Measurements from ENCODE around the gene IL18R1.
A peak's percentile ranks its signal among the peaks of the same experiment; 100 is the strongest.
"Not testable (repeated sequence)": the region's sequence is repeated elsewhere in the genome, so short reads cannot be mapped to it uniquely, and the experiment has no call there.

IL18R1 gene, protein sequence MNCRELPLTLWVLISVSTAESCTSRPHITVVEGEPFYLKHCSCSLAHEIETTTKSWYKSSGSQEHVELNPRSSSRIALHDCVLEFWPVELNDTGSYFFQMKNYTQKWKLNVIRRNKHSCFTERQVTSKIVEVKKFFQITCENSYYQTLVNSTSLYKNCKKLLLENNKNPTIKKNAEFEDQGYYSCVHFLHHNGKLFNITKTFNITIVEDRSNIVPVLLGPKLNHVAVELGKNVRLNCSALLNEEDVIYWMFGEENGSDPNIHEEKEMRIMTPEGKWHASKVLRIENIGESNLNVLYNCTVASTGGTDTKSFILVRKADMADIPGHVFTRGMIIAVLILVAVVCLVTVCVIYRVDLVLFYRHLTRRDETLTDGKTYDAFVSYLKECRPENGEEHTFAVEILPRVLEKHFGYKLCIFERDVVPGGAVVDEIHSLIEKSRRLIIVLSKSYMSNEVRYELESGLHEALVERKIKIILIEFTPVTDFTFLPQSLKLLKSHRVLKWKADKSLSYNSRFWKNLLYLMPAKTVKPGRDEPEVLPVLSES

GRCh38 chr2:102355526-102356380 is at the start of gene IL18R1:
IL18R1 (plus strand) TSS chr2:102355796; CDS start chr2:102362661, 6,865 bp downstream.
- DNase-seq (ENCODE audit: low spot score), result peak; percentile 69

GRCh38 chr2:102306125-102306524 is 49.5 kb upstream of the IL18R1 start:
- no peak for DNase-seq (ENCODE audit: low spot score)

DNA sequence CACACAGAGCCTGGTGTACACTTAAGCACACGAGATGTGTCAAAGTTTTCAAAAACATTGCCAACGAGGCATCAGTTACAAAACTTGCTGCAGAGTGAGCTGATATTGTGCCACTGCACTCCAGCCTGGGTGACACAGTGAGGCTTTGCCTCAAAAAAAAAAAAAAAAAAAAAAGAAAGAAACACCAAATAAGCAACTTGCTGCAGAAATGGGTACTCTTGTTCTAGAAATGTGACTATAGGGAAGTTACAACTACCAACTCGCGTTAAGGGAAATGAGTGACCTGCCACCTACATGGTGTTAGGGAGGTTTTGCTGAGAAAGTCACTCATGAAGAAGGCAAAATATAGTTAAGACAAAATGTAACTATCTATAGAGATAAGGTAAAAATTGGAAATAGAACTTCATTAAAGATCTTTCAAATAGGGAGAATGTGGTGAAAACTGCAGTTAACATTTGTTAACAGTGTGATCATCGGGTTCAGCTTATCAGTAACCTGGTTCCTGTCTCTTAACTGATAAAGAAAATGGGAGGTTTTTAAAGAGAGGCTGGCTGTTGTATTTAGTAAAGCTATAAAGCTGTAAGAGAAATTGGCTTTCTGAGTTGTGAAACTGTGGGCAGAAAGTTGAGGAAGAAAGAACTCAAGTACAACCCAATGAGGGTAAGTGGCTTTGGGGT is 44.5 kb upstream of the IL18R1 start, which contains the start of gene IL1RL1:
TSS of gene IL1RL1 (plus strand) at position 600 of the 677 bp plus-strand sequence. CDS start 26,702 bp downstream, outside the sequence.
- no peak for DNase-seq (ENCODE audit: low spot score)

DNA sequence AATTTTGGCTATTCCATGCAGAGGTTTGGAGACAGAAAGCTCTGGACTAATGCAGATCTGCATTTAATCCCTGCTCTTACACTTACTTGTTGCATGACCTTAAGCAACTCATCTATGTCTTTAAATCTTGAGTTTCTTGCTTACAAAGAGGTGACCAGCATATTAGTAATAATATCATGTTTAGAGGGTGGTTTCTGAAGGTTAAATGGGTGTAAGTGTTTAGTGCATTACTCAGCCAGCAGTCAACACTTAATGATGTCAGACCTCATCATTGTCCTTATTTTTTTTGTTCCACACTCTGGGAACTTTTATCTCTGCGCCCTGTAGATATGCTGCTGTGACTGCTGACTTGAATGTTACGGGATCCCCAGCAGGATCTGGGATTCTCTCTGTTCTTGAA is 42.6 kb upstream of the IL18R1 start:
- peak; percentile 64 for DNase-seq (ENCODE audit: low spot score)

GRCh38 chr2:102313471-102313870 is 42.1 kb upstream of the IL18R1 start:
- DNase-seq (ENCODE audit: low spot score), result no peak

- no peak for DNase-seq (ENCODE audit: low spot score)
Observed at GRCh38 chr2:102313950-102314349, 41.6 kb upstream of the IL18R1 start.

DNA sequence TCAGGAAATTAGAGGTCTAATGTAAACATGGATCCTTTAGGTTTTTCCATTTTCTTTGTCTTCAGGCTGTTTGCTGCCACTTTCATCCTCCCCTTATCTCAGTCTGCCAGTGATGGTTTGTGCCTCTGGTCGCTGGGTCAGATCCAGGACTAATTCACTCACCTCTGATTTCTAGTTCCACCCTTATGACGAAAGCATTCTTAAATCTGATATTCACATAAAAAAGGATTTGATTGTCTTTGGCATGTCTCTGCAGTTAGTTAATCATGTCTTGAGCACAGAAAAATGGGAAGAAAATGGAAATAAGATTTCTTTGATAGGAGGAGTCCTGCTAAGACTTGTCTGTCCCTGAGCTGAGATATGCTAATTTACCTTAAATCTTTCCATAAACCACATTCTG is 39.7 kb upstream of the IL18R1 start:
- DNase-seq (ENCODE audit: low spot score), result no peak

DNA sequence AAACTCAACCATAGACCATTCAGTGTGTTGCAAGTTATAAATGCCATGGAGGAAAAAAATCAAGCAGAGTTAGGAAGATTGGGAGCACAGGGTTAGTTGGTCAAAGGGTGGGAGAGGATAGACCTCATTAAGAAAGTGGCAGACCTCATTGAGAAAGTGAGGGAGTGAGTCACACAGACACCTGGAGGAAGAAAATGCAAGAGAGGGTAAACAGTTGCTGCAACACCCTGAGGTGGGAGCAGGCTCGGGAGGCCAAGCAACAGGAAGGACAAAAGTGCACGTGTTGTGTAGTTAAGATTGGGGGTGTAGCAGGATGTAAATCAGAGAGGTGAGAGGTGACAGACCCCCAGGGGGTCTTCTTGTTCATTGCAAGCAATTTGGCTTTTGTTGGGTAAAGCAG is 37.9 kb upstream of the IL18R1 start:
- DNase-seq (ENCODE audit: low spot score), result no peak

DNA sequence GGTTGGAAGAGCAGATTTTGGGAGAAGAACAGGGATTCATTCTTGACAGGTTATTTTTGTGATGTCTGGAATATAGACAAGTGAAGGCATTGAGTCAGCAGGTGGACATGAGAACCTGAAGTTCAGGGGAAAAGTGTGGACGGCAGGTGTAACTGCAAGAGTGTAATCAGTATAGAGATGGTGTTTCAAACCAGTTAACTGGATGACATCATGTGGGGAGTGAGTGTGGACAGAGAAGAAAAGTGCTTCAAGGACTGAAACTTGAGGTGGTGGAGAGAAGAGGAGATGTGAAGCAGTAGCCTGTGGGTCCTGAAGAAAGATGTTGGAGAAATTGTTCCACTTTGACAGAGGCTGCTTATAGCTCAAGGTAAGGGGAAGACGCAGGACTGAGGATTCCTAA is 37.2 kb upstream of the IL18R1 start:
- DNase-seq (ENCODE audit: low spot score), result no peak

DNA sequence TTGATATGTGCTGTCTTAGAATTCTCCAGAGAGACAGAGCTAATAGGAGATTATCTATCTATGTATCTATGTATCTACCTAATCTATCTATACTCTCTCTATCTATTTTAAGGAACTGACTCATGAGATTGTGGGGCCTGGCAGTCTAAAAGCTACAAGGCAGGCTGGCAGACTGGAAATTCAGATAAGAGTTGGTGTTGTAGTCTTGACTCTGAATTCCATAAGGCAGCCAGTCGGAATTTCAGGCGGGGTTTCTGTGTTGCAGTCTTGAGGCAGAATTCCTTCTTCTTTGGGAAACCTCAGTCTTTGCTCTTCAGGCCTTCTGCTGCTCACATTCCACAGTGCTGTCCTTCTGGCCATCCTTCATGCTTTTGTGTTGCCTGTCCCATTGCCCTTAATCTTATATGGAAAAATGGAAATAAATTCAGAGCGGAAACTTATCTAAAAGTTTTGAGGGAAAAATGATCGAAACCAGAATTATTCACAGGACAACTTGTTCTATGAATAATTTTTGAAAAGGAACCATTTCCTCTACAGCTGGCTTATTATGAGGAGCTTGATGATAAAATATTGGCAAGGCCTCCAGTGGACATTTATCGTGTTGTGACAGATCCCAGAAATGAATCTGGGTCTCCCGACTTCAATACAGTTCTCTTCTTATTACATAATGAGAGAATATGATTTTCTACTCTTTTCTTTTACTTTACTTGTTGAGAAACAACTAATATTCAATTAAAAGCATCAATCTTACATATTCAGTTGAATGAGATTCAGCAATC is 33.5 kb upstream of the IL18R1 start:
- no peak for DNase-seq (ENCODE audit: low spot score)

GRCh38 chr2:102324914-102325313 is 30.7 kb upstream of the IL18R1 start:
- DNase-seq (ENCODE audit: low spot score), result not testable (repeated sequence)

DNA sequence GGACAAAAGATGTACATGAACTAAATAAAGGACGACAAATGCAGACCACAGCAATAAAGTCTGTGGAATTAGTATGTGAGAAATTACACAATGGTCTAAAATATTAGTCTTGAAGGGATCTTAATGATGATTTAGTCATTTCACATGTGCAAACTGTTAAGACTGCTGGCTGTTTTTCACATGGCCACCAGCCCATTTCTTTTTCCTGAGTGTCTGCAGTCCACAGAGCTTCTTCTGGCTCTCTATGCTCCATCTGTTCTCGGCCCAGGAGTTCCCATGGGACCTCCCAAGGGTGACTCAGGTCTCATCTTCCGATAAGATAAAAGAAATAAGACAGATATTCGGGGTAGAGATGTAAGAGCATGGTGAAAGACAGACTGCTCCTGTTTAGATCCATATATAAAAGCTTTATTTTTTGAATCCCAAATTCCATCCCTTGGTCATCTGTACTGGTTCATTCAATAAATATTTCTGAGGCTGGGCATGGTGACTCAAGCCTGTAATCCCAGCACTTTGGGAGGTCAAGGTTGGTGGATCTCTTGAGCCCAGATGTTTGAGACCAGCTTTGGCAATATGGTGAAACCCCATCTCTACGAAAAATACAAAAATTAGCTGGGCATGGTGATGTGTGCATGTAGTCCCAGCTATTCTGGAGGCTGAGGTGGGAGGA is 24.1 kb upstream of the IL18R1 start:
- DNase-seq (ENCODE audit: low spot score), result no peak

GRCh38 chr2:102334486-102334885 is 21.1 kb upstream of the IL18R1 start:
- no peak for DNase-seq (ENCODE audit: low spot score)

GRCh38 chr2:102335871-102336366 is 19.7 kb upstream of the IL18R1 start:
- no peak for DNase-seq (ENCODE audit: low spot score)

DNA sequence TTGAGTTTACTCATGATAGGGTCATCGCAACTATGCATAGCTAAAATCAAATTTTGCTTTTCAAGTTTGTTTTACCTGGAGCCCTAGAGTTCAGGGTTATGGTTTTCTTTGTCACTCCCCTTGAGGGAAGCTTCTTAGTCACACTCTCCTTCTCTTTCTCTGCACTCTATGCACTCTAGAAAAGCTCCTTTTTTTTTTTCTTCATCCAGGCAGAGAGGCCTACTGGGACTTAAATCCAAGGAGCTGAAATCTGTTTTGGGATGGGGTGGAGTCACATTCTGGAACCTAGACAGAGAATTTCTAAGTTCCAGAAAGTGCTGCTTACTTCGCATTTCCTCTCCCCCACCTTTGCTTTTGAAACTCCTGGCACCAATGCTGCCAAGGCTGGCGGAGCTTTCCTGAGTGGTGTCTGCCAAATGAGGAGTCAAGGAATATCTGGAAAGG is 19.1 kb upstream of the IL18R1 start:
- no peak for DNase-seq (ENCODE audit: low spot score)

- DNase-seq (ENCODE audit: low spot score), result peak; percentile 87
Observed at GRCh38 chr2:102337012-102337411, 18.6 kb upstream of the IL18R1 start.

GRCh38 chr2:102337481-102338386 is 17.9 kb upstream of the IL18R1 start:
- DNase-seq (ENCODE audit: low spot score), result peak; percentile 25

DNA sequence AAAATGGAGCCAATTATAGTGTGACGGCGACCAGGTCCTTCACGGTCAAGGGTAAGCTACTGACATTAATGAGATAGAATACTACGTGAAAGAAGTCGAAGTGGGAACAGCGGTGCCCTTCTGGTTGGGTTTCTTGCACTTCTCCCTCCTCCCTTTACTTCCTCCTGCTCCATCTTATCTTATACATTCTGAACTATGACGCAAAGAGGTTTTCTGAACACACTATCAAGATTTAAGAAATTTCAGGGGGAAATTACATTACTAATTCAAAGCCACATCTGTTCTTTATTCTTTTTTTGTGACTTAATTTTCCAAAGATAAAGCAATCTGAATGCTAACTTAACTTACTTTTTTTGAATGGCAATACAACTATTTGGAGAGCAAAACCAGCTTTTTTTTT is 14.8 kb upstream of the IL18R1 start:
- no peak for DNase-seq (ENCODE audit: low spot score)

DNA sequence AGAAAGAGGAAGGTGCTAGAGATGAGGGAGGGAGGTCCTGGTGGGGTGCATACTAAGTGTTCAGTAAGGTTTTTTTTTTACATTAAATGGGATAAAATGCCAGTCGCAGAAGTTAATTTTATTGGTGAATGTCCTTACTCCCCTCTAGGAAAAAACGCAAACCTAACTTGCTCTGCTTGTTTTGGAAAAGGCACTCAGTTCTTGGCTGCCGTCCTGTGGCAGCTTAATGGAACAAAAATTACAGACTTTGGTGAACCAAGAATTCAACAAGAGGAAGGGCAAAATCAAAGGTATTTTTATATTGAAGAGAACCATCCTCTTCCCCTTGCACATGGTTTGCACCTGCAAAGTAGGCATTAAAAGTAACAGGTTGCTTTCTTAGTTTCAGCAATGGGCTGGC is 12.7 kb upstream of the IL18R1 start:
- DNase-seq (ENCODE audit: low spot score), result no peak

All from kidney capillary endothelial cell (primary cell).